HG02571 (cell line): ENCODE data around the gene KCNF1.

ENCODE experiments used
- ATAC-seq: cut with Tn5 transposase; IDR thresholded peaks from one replicate; pipeline ENCODE4 v1.9.1; 2021; ENCODE audit warnings: mild to moderate bottlenecking, moderate library complexity; ENCODE audit not compliant: unreplicated experiment

KCNF1 gene

DNA sequence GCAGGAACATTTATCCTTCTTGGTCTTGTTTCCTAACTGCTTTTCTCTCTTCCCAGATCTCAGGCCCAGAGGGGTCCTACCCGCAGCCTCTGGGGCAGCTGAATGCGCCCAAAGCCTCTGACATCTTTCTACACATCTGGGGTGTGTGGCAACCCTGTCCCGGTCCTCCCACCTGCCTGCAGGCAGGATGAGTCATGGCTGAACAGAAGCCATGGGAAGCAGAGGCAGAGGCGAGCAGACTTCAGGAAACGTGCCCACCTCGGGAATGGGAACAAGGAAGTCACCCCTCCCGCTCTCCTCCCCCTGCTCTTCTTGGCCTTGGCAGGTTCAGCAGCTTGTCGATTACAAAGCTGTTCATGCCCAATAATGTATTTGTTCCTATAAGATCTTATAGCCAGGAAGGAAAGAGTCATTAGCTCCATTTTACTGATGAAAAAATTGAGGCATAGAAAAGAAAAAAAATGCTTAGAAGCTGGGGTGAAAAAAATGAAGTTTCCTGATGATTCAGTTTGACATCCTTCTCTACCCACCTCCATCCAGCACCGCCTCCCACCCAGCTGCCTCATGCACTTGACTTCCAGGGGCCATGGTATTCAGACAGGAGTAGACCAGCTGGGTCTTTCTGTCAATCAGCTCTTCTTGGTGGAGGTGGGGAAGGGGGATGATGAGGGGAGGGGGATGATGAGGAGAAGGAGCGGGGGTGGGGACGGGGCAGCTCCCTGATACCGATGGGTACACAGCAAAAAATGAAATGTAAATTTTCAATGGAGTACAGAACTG is 10.4 kb upstream of the KCNF1 start:
- no peak for ATAC-seq

GRCh38 chr2:10903861-10904210 is 7.9 kb upstream of the KCNF1 start:
- no peak for ATAC-seq

GRCh38 chr2:10904455-10904854 is 7.3 kb upstream of the KCNF1 start:
- no peak for ATAC-seq

- ATAC-seq, result no peak
Observed at GRCh38 chr2:10905006-10905861, 6.5 kb upstream of the KCNF1 start.

DNA sequence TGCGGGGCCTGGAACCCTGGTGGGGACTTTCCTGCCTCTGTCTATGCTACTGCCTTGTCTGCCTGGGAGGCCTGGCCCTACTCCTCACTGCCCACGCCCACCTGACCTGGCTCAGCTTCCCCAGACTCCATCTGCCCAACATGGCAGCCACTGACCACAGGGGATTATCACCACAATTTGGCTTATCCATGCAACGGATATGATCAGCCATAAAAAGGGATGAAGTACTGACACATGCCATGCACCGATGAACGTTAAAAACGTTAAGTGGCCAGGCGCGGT is 5.9 kb upstream of the KCNF1 start:
- no peak for ATAC-seq

- no peak for ATAC-seq
Observed at GRCh38 chr2:10906926-10907625, 4.7 kb upstream of the KCNF1 start.

- no peak for ATAC-seq
Observed at GRCh38 chr2:10908195-10908594, 3.5 kb upstream of the KCNF1 start.

DNA sequence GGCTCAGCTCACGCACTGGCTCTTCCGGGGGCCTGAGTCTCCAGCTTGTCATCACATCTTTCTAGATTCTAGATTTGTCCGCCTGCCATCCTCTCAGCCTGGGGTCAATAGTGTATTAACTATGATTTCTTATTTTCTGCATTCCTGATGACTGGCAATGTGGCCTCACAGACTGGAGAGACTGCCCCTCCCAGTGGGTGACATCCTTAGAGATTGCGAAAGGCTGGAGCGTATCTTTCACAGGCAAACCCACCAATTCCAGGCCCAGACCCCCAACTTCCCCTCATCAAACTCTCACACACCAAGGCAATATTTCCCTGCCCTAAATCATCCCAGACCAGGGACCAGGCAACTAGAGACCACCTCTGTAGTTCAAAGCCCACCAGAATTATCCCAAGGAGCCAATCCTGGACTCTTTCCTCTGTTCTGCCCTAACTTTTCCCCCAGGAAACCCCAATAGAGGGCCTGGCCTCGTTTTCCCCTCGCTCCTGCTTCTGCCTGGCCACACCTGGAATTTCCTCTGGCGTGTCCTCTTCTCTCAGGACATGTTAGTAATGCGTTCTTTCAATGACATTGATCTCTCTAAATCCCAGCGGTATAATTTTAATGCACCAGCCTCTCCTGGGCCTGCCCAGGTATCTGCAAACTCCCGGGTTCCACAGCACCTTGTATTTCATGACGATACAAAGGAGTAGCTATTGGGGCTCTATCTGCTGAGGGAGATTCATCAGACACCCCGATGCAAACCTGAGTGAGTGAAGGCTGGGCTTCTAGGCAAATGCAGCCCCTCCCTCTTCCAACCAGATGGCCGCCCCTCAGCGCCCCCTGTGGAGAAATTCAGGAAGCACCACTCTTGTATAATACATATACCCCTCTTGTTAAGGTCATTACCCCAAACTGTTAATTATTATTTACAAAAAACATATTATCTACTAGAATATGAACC is 2.4 kb upstream of the KCNF1 start:
- no peak for ATAC-seq

DNA sequence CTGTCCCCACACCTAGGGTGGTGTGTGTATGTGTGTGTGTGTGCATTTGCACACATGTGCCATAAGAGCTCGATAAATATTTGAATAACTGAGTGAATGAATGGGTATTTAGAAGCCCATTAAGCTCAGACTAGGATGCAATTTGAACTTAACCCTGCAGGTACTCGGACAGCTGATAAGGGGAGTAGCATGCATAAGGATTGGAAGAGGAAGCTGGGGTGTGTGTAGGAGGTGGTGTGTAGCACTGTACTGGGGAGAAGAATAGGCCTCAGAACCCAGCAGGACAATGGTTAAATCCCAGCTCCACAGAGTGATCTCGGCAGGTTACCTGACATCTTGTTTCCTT is 1.8 kb upstream of the KCNF1 start:
- ATAC-seq, result no peak

DNA sequence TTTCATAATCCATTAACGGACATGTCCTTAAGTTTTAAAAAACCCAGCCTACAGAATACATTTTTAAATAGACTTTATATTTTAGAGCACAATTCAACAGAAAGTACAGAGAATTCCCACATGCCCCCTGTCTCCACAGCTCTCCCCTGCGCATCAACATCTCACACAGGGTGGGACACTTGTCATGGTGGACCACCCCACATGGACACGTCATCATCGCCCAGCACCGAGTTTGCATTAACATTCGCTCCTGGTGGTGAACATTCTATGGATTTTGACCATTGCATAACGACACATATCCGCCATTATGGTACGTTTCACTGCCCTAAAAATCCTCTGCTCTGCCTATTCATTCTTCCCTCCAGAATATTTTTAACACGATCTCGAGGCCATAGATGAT is 1.1 kb upstream of the KCNF1 start:
- ATAC-seq, result no peak

- no peak for ATAC-seq
Observed at GRCh38 chr2:10912076-10912731, 470 bp downstream of the KCNF1 start.

- no peak for ATAC-seq
Observed at GRCh38 chr2:10912796-10913455, 1.2 kb downstream of the KCNF1 start.

- no peak for ATAC-seq
Observed at GRCh38 chr2:10913501-10914271, 2.0 kb downstream of the KCNF1 start.

GRCh38 chr2:10914272-10914693 is 2.5 kb downstream of the KCNF1 start:
- no peak for ATAC-seq

- no peak for ATAC-seq
Observed at GRCh38 chr2:10915236-10915635, 3.5 kb downstream of the KCNF1 start.

DNA sequence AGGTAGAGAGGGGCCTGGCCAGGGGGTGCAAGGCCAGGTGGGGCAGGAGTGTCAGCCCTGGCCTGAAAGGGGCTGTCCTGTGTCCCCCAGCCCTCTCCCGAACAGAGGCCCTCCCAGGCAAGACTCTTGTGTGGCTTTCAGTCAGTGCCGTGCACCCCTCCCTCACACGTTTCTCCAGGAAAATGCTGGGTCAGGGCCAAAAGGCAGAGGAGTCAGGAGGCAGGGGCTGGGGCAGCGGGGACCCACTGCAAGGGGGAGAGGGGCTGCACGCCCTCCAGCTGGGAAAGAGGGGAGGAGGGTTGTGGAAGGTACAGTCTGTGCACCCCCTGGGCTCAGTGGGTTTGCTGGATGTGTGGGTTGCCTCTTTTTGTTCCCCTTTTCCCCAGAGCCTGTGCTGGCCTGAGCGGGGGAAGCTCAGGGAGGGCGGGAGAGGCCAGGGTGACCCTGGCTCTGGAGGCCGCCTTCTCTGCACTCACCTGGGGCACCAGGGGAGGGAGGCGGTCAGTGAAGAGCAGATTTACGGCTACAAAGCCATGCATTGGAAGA is 4.1 kb downstream of the KCNF1 start:
- ATAC-seq, result no peak

- no peak for ATAC-seq
Observed at GRCh38 chr2:10916953-10917352, 5.2 kb downstream of the KCNF1 start.

DNA sequence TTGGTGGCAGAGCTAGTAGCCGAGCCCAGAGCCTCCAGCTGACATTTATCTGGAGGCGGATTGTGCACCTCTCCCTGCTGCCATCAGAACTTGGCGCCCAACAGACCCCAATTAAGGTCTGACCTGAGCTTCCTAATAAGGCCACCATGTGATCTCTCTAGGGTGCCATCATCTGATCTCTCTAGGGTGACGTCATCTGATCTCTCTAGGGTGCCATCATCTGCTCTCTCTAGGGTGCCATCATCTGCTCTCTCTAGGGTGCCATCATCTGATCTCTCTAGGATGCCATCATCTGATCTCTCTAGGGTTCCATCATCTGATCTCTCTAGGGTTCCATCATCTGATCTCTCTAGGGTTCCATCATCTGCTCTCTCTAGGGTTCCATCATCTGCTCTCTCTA is 6.2 kb downstream of the KCNF1 start:
- ATAC-seq, result no peak
